Body of pancreas (tissue), 4 donors: Measurements from ENCODE around the gene TAF8.

ENCODE experiments used
- POLR2A ChIP-seq, 3 donors: fragments of 450-650 bp; IDR thresholded peaks; one replicate each; pipeline ENCODE4 v1.6.1; 2016; ENCODE audit warnings: antibody characterized with exemption in 3 of 3, mild to moderate bottlenecking in 2 of 3
- TF ChIP-seq, protein P1 (sequence below), 7 experiments: fragments of 450-650 bp in 4 of 7; fragments of 200-600 bp in 3 of 7; sonication (generic) in 3 of 7; IDR thresholded peaks; one replicate each; pipeline ENCODE4 v1.5.1; 2016 to 2019; ENCODE audit warnings: antibody characterized with exemption in 7 of 7

GRCh38 chr6:42012501-42013133 lies 37.7 kb upstream of the TAF8 start:
- TF ChIP-seq, protein P1, sequence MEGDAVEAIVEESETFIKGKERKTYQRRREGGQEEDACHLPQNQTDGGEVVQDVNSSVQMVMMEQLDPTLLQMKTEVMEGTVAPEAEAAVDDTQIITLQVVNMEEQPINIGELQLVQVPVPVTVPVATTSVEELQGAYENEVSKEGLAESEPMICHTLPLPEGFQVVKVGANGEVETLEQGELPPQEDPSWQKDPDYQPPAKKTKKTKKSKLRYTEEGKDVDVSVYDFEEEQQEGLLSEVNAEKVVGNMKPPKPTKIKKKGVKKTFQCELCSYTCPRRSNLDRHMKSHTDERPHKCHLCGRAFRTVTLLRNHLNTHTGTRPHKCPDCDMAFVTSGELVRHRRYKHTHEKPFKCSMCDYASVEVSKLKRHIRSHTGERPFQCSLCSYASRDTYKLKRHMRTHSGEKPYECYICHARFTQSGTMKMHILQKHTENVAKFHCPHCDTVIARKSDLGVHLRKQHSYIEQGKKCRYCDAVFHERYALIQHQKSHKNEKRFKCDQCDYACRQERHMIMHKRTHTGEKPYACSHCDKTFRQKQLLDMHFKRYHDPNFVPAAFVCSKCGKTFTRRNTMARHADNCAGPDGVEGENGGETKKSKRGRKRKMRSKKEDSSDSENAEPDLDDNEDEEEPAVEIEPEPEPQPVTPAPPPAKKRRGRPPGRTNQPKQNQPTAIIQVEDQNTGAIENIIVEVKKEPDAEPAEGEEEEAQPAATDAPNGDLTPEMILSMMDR (IDR thresholded peaks at IDR 0.05) = no peak
- no peak for TF ChIP-seq POLR2A (IDR thresholded peaks at IDR 0.05)
